Esophagus muscularis mucosa (tissue), 4 donors: ENCODE measurements around the gene ARHGAP15.

Source experiments
- EP300 ChIP-seq: sonication (generic); formaldehyde crosslinking; IDR thresholded peaks from one replicate; pipeline ENCODE4 v1.6.1; 2017; ENCODE audit warnings: antibody characterized with exemption
- POLR2A ChIP-seq: fragments of 450-650 bp; IDR thresholded peaks from one replicate; pipeline ENCODE4 v1.6.1; 2017; ENCODE audit warnings: antibody characterized with exemption, moderate library complexity, mild to moderate bottlenecking, low read depth
- POLR2AphosphoS5 ChIP-seq, 2 donors: sonication (generic); formaldehyde crosslinking; IDR thresholded peaks; one replicate each; pipeline ENCODE4 v1.6.1; 2017; ENCODE audit warnings: antibody characterized with exemption in 2 of 2
- TF ChIP-seq, protein P1 (sequence below), 3 experiments: fragments of 200-600 bp in 2 of 3; fragments of 450-650 bp in 1 of 3; sonication (generic) in 2 of 3; IDR thresholded peaks; one replicate each; pipeline ENCODE4 v1.5.1; 2017 to 2019; ENCODE audit warnings: antibody characterized with exemption in 3 of 3, mild to moderate bottlenecking in 2 of 3, moderate library complexity in 1 of 3

DNA sequence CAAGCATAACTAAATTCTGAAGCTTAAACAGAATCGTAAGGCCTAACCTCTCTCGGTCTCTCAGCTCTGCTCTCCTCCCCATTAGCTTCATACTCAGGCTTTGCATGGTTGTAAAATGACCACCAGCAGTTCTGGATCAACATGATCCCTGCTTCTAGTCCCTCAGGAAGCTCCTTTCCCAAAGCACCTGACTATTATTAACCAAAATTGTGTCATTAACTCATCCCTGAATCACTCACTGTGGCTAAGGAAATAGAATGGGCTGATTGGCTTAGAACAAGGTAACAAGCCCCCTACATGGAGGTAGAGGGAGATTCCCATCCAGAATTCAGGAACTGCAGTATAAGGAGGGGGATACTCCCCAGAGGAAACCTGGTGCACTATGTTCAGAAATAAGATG lies 448.3 kb downstream of the ARHGAP15 start:
- TF ChIP-seq POLR2A (no peak), EP300 (no peak), POLR2AphosphoS5 (IDR thresholded peaks at IDR 0.05) (no peak)
- TF ChIP-seq, protein P1, sequence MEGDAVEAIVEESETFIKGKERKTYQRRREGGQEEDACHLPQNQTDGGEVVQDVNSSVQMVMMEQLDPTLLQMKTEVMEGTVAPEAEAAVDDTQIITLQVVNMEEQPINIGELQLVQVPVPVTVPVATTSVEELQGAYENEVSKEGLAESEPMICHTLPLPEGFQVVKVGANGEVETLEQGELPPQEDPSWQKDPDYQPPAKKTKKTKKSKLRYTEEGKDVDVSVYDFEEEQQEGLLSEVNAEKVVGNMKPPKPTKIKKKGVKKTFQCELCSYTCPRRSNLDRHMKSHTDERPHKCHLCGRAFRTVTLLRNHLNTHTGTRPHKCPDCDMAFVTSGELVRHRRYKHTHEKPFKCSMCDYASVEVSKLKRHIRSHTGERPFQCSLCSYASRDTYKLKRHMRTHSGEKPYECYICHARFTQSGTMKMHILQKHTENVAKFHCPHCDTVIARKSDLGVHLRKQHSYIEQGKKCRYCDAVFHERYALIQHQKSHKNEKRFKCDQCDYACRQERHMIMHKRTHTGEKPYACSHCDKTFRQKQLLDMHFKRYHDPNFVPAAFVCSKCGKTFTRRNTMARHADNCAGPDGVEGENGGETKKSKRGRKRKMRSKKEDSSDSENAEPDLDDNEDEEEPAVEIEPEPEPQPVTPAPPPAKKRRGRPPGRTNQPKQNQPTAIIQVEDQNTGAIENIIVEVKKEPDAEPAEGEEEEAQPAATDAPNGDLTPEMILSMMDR (IDR thresholded peaks at IDR 0.05): no peak
